Tibial nerve (tissue), 4 donors: ENCODE measurements around the gene OCIAD1. TPM values are rescaled to one million over a fixed set of nuclear protein-coding genes. Genes with fewer than 3 reads are reported as not detected.
"Not testable (repeated sequence)": the region's sequence is repeated elsewhere in the genome, so short reads cannot be mapped to it uniquely, and the experiment has no call there.

Experiments used
- DNase-seq, 2 donors: peaks; one replicate each; pipeline ENCODE4 v3.0.0-alpha.2; 2019; ENCODE audit warnings: low spot score in 2 of 2
- H3K27ac ChIP-seq, 4 donors: fragments of 200-600 bp; sonication (generic) in 3 of 4; one replicate each; pipeline ENCODE4 v1.5.1; 2017 to 2019; ENCODE audit warnings: mild to moderate bottlenecking in 1 of 4
- H3K27me3 ChIP-seq, 2 donors: fragments of 200-600 bp; sonication (generic) in 1 of 2; one replicate each; pipeline versions ENCODE4 v1.5.1 to v1.6.0; 2017 to 2019
- H3K36me3 ChIP-seq, 3 donors: fragments of 200-600 bp; sonication (generic); one replicate each; pipeline ENCODE4 v1.5.1; 2018 to 2019
- H3K4me1 ChIP-seq, 4 donors: fragments of 200-600 bp; sonication (generic) in 3 of 4; one replicate each; pipeline ENCODE4 v1.5.1; 2017 to 2019
- H3K4me3 ChIP-seq, 4 donors: fragments of 200-600 bp; sonication (generic) in 3 of 4; one replicate each; pipeline ENCODE4 v1.5.1; 2017 to 2019; ENCODE audit warnings: mild to moderate bottlenecking in 1 of 4, moderate library complexity in 1 of 4
- H3K9me3 ChIP-seq, 4 donors: fragments of 200-600 bp; sonication (generic) in 3 of 4; one replicate each; pipeline ENCODE4 v1.5.1; 2017 to 2019
- CTCF ChIP-seq, 5 experiments: fragments of 200-600 bp in 3 of 5; fragments of 450-650 bp in 2 of 5; sonication (generic) in 3 of 5; IDR thresholded peaks; one replicate each; pipeline ENCODE4 v1.5.1; 2016 to 2019; ENCODE audit warnings: antibody characterized with exemption in 5 of 5, mild to moderate bottlenecking in 3 of 5, moderate library complexity in 2 of 5
- EP300 ChIP-seq, 2 donors: sonication (generic); formaldehyde crosslinking; IDR thresholded peaks; one replicate each; pipeline ENCODE4 v1.6.1; 2017; ENCODE audit warnings: antibody characterized with exemption in 2 of 2, mild to moderate bottlenecking in 1 of 2
- POLR2A ChIP-seq, 2 donors: fragments of 450-650 bp; IDR thresholded peaks; one replicate each; pipeline ENCODE4 v1.6.1; 2017; ENCODE audit warnings: antibody characterized with exemption in 2 of 2, mild to moderate bottlenecking in 2 of 2, moderate library complexity in 2 of 2
- WGBS, 2 donors: methylation state at CpG; one replicate each; pipeline ENCODE4 v1.1.5; 2018; 5-methylcytosine and 5-hydroxymethylcytosine counted together
- total RNA-seq, 4 donors: library from RNA; depleted of rRNA; stranded (reverse); fragments of >200 nt; gene quantifications; one replicate each; pipeline ENCODE4 v1.1.0, GENCODE V29; 2016

The OCIAD1 gene
- total RNA-seq, 4 donors from 2014 or later: 85.1 to 133 (median 93.4) TPM

GRCh38 chr4:48796927-48797679, 33.8 kb upstream of the OCIAD1 start:
- Histone ChIP-seq H3K27me3 (no peaks in the 10 kb centered on the region), H3K36me3 (no peaks in the 10 kb centered on the region), H3K4me3 (no peak overlapping the region), H3K4me1 (peaks cover 0 to 8% (median 0%) of the 10 kb centered on the region in 4 donors), H3K9me3 (no peaks in the 10 kb centered on the region), H3K27ac (no peak overlapping the region)
- no peak for TF ChIP-seq CTCF (IDR thresholded peaks at IDR 0.05)
- no peak for TF ChIP-seq EP300 (IDR thresholded peaks at IDR 0.05)
- TF ChIP-seq POLR2A (IDR thresholded peaks at IDR 0.05): no peak
- DNase-seq: no peak
- WGBS, 2 donors: 44 to 55% methylated on average over 1 of the region's 1 CpG

GRCh38 chr4:48798117-48798516, 32.8 kb upstream of the OCIAD1 start:
- WGBS, 2 donors: 69 to 73% methylated on average over 2 of the region's 2 CpGs
- H3K4me1 ChIP-seq: peaks cover 0 to 10% (median 0%) of the 10 kb centered on the region in 4 donors
- no peaks in the 10 kb centered on the region for H3K36me3 ChIP-seq
- no peak overlapping the region for H3K27ac ChIP-seq
- H3K4me3 ChIP-seq: no peak overlapping the region
- no peak for TF ChIP-seq POLR2A (IDR thresholded peaks at IDR 0.05)
- no peak for TF ChIP-seq CTCF (IDR thresholded peaks at IDR 0.05)
- no peak for TF ChIP-seq EP300 (IDR thresholded peaks at IDR 0.05)
- H3K9me3 ChIP-seq: no peaks in the 10 kb centered on the region
- no peaks in the 10 kb centered on the region for H3K27me3 ChIP-seq
- no peak for DNase-seq

- TF ChIP-seq EP300 (IDR thresholded peaks at IDR 0.05): no peak
- TF ChIP-seq POLR2A (IDR thresholded peaks at IDR 0.05): no peak
- no peak for TF ChIP-seq CTCF (IDR thresholded peaks at IDR 0.05)
- Histone ChIP-seq H3K4me1 (peaks cover 0 to 10% (median 0%) of the 10 kb centered on the region in 4 donors), H3K27ac (no peak overlapping the region), H3K4me3 (no peak overlapping the region), H3K36me3 (no peaks in the 10 kb centered on the region), H3K27me3 (no peaks in the 10 kb centered on the region), H3K9me3 (no peaks in the 10 kb centered on the region)
- WGBS, 2 donors: 48 to 55% methylated on average over 2 of the region's 2 CpGs
- no peak for DNase-seq
Observed at GRCh38 chr4:48799157-48799556, 31.7 kb upstream of the OCIAD1 start.

GRCh38 chr4:48800155-48800554, 30.7 kb upstream of the OCIAD1 start:
- H3K4me3 ChIP-seq, H3K9me3 ChIP-seq, H3K27me3 ChIP-seq, H3K27ac ChIP-seq, H3K36me3 ChIP-seq, DNase-seq: not testable (repeated sequence)
- H3K4me1 ChIP-seq: peaks cover 0 to 10% (median 0%) of the 10 kb centered on the region in 4 donors
- WGBS, 2 donors: 70 to 78% methylated on average over 2 of the region's 2 CpGs

- peaks cover 0 to 10% (median 0%) of the 10 kb centered on the region in 4 donors for H3K4me1 ChIP-seq
- H3K9me3 ChIP-seq: no peaks in the 10 kb centered on the region
- H3K27me3 ChIP-seq: no peaks in the 10 kb centered on the region
- WGBS, 2 donors: 47 to 52% methylated on average over 3 of the region's 3 CpGs
- no peak for DNase-seq
- no peaks in the 10 kb centered on the region for H3K36me3 ChIP-seq
- TF ChIP-seq POLR2A (IDR thresholded peaks at IDR 0.05) (no peak), EP300 (IDR thresholded peaks at IDR 0.05) (no peak), CTCF (IDR thresholded peaks at IDR 0.05) (no peak)
- H3K27ac ChIP-seq: peak overlapping the region in 1 of 4 donors; percentile 52
- no peak overlapping the region for H3K4me3 ChIP-seq
Observed at GRCh38 chr4:48801016-48801715, 29.7 kb upstream of the OCIAD1 start.
